K562 (cell line): ENCODE results near the gene SLC35D2. TPM values are rescaled to one million over a fixed set of nuclear protein-coding genes. Genes with fewer than 3 reads are reported as not detected.

Experiments used
- ATAC-seq: fragments of 200-7000 bp; cut with Tn5 transposase; 3 replicates; pipeline ENCODE4 v1.9.1; 2020; ENCODE audit warnings: moderate library complexity
- BruUV-seq: library from RNA; stranded (reverse); fragments of 400-500 nt; replicated peaks from 2 replicates; lab custom pipeline; 2021; lab: Mats Ljungman, UMichigan
- CTCF ChIA-PET: fragments of 300-600 bp; formaldehyde crosslinking; extraction: SDS; loops from one replicate; lab custom pipeline; 2021; ENCODE audit warnings: low intra/inter-chr PET ratio; lab: Yijun Ruan, JAX
- POLR2A ChIA-PET: fragments of 300-600, 350-650 bp; sonication (Branson Sonifier 250); formaldehyde crosslinking; extraction: SDS; loops from one replicate; lab custom pipeline; 2021; ENCODE audit warnings: antibody characterized with exemption, inconsistent platforms; lab: Yijun Ruan, JAX
- DNase-seq, 4 experiments: peaks; one replicate each; pipeline versions ENCODE4 v3.0.0 to v3.0.0-alpha.2; 2011 to 2018; ENCODE audit warnings: low spot score in 3 of 4, mixed read lengths in 3 of 4; ENCODE audit errors: extremely low read depth in 1 of 4
- FAIRE-seq: peaks from 2 replicates; lab custom pipeline; 2011; peaks lifted over from hg19 to GRCh38; lab: Jason Lieb, UNC
- H2AFZ ChIP-seq: 2 replicates; pipeline ENCODE4 v1.6.0; 2011; ENCODE audit warnings: low read depth, low read length, control low read depth, inconsistent platforms
- H3K27ac ChIP-seq: fragments of 200-600 bp; 3 replicates; pipeline ENCODE4 v1.8.0; 2011; ENCODE audit warnings: low read depth, mild to moderate bottlenecking, control low read depth, inconsistent platforms, low read length, moderate library complexity, mixed read lengths; ENCODE audit errors: extremely low read depth
- H3K27me3 ChIP-seq, 2 experiments: fragments of 300-600 bp in 1 of 2; 2 replicates in 1 of 2; 3 replicates in 1 of 2; pipeline versions ENCODE4 v1.6.0 to v1.8.0; 2011; ENCODE audit warnings: inconsistent platforms in 2 of 2, low read length in 2 of 2, mild to moderate bottlenecking in 1 of 2, mixed read lengths in 1 of 2, moderate library complexity in 1 of 2; ENCODE audit not compliant: control insufficient read depth in 2 of 2, insufficient read depth in 2 of 2
- H3K36me3 ChIP-seq: fragments of 300-600 bp; 3 replicates; pipeline ENCODE4 v1.8.0; 2011; ENCODE audit warnings: mild to moderate bottlenecking, low read length, inconsistent platforms; ENCODE audit not compliant: control insufficient read depth, insufficient read depth
- H3K4me1 ChIP-seq, 2 experiments: fragments of 200-600 bp in 1 of 2; replicated peaks in 1 of 2; 2 replicates in 1 of 2; 3 replicates in 1 of 2; pipeline versions ENCODE4 v1.5.1 to v1.8.0; 2011; ENCODE audit warnings: inconsistent platforms in 2 of 2, low read length in 2 of 2, mild to moderate bottlenecking in 1 of 2, mixed read lengths in 1 of 2, moderate library complexity in 1 of 2; ENCODE audit not compliant: control insufficient read depth in 2 of 2, insufficient read depth in 2 of 2
- H3K4me2 ChIP-seq: 2 replicates; pipeline ENCODE4 v1.6.1; 2011; ENCODE audit warnings: low read length, control low read depth, inconsistent platforms, mixed read lengths; ENCODE audit not compliant: insufficient read depth
- H3K4me3 ChIP-seq: fragments of 200-600 bp; sonication (generic), shearing (Covaris generic); 2 replicates; pipeline ENCODE4 v1.5.1; 2016; ENCODE audit warnings: control low read depth, inconsistent platforms
- H3K79me2 ChIP-seq: fragments of 200-600 bp; 3 replicates; pipeline ENCODE4 v1.8.0; 2011; ENCODE audit warnings: low read length, inconsistent platforms; ENCODE audit not compliant: control insufficient read depth, insufficient read depth
- H3K9ac ChIP-seq, 2 experiments: 2 replicates each; pipeline versions ENCODE4 v1.6.0 to v1.6.1; 2011; ENCODE audit warnings: low read depth in 2 of 2, low read length in 2 of 2, control low read depth in 1 of 2, inconsistent platforms in 1 of 2, mild to moderate bottlenecking in 1 of 2, mixed read lengths in 1 of 2; ENCODE audit not compliant: insufficient read depth in 1 of 2
- H3K9me1 ChIP-seq: one replicate; pipeline ENCODE4 v1.6.0; 2011; ENCODE audit warnings: inconsistent platforms, mild to moderate bottlenecking, low read length, moderate library complexity; ENCODE audit not compliant: control insufficient read depth, insufficient read depth
- H3K9me3 ChIP-seq: replicated peaks from 2 replicates; pipeline ENCODE4 v1.5.1; 2011; ENCODE audit warnings: low read depth, low read length, inconsistent platforms; ENCODE audit not compliant: control insufficient read depth, insufficient read depth
- H4K20me1 ChIP-seq: replicated peaks from 2 replicates; pipeline ENCODE4 v1.6.1; 2011; ENCODE audit warnings: low read length, inconsistent platforms, mixed read lengths; ENCODE audit not compliant: control insufficient read depth, insufficient read depth
- ARID1B ChIP-seq: fragments of 450-650 bp; IDR thresholded peaks from 2 replicates; pipeline ENCODE4 v1.6.1; 2016; ENCODE audit warnings: antibody characterized with exemption, mild to moderate bottlenecking, inconsistent platforms
- CBFA2T3 ChIP-seq: fragments of 450-650 bp; IDR thresholded peaks from 2 replicates; pipeline ENCODE4 v1.6.1; 2017
- CBFB ChIP-seq: sonication (generic); formaldehyde crosslinking; IDR thresholded peaks from 2 replicates; pipeline ENCODE4 v1.4.0; 2020; ENCODE audit warnings: mild to moderate bottlenecking, missing genetic modification reagents
- CBX8 ChIP-seq: fragments of 200-600 bp; sonication (generic); IDR thresholded peaks from 2 replicates; pipeline ENCODE4 v1.6.1; 2012; ENCODE audit warnings: borderline replicate concordance, mixed run types, low read depth, mild to moderate bottlenecking, moderate library complexity, mixed read lengths, low read length, control low read depth, inconsistent platforms; ENCODE audit not compliant: poor library complexity, severe bottlenecking; ENCODE audit errors: extremely low read depth
- LCOR ChIP-seq: sonication (generic); formaldehyde crosslinking; IDR thresholded peaks from 2 replicates; pipeline ENCODE4 v1.8.0; 2022; ENCODE audit warnings: mild to moderate bottlenecking, missing genetic modification reagents
- NFIC ChIP-seq: fragments of 450-650 bp; IDR thresholded peaks from 2 replicates; pipeline ENCODE4 v1.6.1; 2017; ENCODE audit warnings: mild to moderate bottlenecking, inconsistent platforms
- PRMT5 ChIP-seq: sonication (generic); formaldehyde crosslinking; IDR thresholded peaks from 2 replicates; pipeline ENCODE4 v1.5.0; 2020; ENCODE audit warnings: missing genetic modification reagents
- RBM14 ChIP-seq: fragments of 200-400 bp; formaldehyde crosslinking; IDR thresholded peaks from 2 replicates; pipeline ENCODE4 v1.6.1; 2018; ENCODE audit warnings: low read depth, mild to moderate bottlenecking, low read length, moderate library complexity, borderline replicate concordance; ENCODE audit not compliant: insufficient read depth
- SRSF9 ChIP-seq: fragments of 200-400 bp; formaldehyde crosslinking; IDR thresholded peaks from 2 replicates; pipeline ENCODE4 v1.6.1; 2017; ENCODE audit warnings: low read depth, low read length, borderline replicate concordance
- TAL1 ChIP-seq: fragments of 450-650 bp; IDR thresholded peaks from 2 replicates; pipeline ENCODE4 v1.6.1; 2016; ENCODE audit warnings: mild to moderate bottlenecking
- ZNF436 ChIP-seq: fragments of 250-450, 450-650 bp; sonication (Bioruptor Pico); formaldehyde crosslinking; IDR thresholded peaks from 2 replicates; pipeline ENCODE4 v1.7.0; 2020; ENCODE audit warnings: mild to moderate bottlenecking
- ZSCAN29 ChIP-seq: fragments of 450-650 bp; IDR thresholded peaks from 2 replicates; pipeline ENCODE4 v1.6.1; 2017
- WGBS: fragments of 100-300 bp; shearing (Covaris generic); methylation state at CpG from one replicate; pipeline ENCODE4 v1.1.6; 2016; ENCODE audit warnings: low coverage, mixed read lengths; ENCODE audit not compliant: insufficient coverage; ENCODE audit errors: missing lambda C conversion rate; 5-methylcytosine and 5-hydroxymethylcytosine counted together
- in situ Hi-C: fragments of 300-500 bp; cut with MboI; formaldehyde crosslinking; loops from 4 replicates; pipeline ENCODE4 v1.15.0; 2018; ENCODE audit warnings: inconsistent platforms, mixed read lengths
- intact Hi-C: fragments of 100-400 bp; cut with micrococcal nuclease; formaldehyde crosslinking; loops from 2 replicates; pipeline ENCODE4 v1.14.2; 2022
- polyA plus RNA-seq, 8 experiments: library from polyadenylated mRNA; depleted of rRNA in 4 of 8; stranded (reverse) in 5 of 8; unstranded in 3 of 8; fragments of >200 nt; fragmentation: Nextera tagmentation in 2 of 8; fragmentation: Illumina TruSeq in 1 of 8; extraction: Ambion mirVana in 2 of 8; extraction: Trizol in 1 of 8; gene quantifications; 2 replicates each; pipeline versions ENCODE4 v1.2.1 to v1.2.3, GENCODE V29; 2011 to 2014; ENCODE audit warnings: inconsistent platforms in 1 of 8, missing spikeins in 1 of 8
- total RNA-seq, 7 experiments: library from RNA; depleted of rRNA in 6 of 7; stranded (reverse); fragments of >200 nt in 6 of 7; fragmentation: Illumina TruSeq in 2 of 7; extraction: Trizol in 2 of 7; gene quantifications; 2 replicates each; pipeline versions ENCODE4 v1.2.1 to v1.2.3, GENCODE V29; 2011 to 2021; ENCODE audit warnings: low replicate concordance in 1 of 7
- TF ChIP-seq, protein P1 (sequence below): fragments of 450-650 bp; IDR thresholded peaks from one replicate; pipeline ENCODE4 v1.6.1; 2018; ENCODE audit warnings: mild to moderate bottlenecking, moderate library complexity; ENCODE audit not compliant: partially characterized antibody
- TF ChIP-seq, protein P2 (sequence below): fragments of 250-450 bp; sonication (Bioruptor Pico); IDR thresholded peaks from 2 replicates; pipeline ENCODE4 v1.8.0; 2021; ENCODE audit warnings: moderate library complexity, mild to moderate bottlenecking, inconsistent platforms
- TF ChIP-seq, protein P3 (sequence below), 2 experiments: fragments of 450-650 bp; IDR thresholded peaks; 2 replicates each; pipeline ENCODE4 v1.6.1; 2016
- TF ChIP-seq, protein P4 (sequence below), 2 experiments: IDR thresholded peaks; 2 replicates each; pipeline ENCODE4 v1.6.1; 2012; ENCODE audit warnings: improper control_type of control experiment in 2 of 2, low read depth in 2 of 2, low read length in 2 of 2, borderline replicate concordance in 1 of 2
- TF ChIP-seq, protein P5 (sequence below): sonication (generic); formaldehyde crosslinking; IDR thresholded peaks from 2 replicates; pipeline ENCODE4 v1.9.0; 2022; ENCODE audit warnings: mild to moderate bottlenecking, missing genetic modification reagents

SLC35D2 gene
- total and polyA plus RNA-seq, 9 of the 15 experiments (the other 6 are each of a cell fraction or from before 2014, with no cell fraction given) = 2.9 to 14.9 (median 11.7) TPM

DNA sequence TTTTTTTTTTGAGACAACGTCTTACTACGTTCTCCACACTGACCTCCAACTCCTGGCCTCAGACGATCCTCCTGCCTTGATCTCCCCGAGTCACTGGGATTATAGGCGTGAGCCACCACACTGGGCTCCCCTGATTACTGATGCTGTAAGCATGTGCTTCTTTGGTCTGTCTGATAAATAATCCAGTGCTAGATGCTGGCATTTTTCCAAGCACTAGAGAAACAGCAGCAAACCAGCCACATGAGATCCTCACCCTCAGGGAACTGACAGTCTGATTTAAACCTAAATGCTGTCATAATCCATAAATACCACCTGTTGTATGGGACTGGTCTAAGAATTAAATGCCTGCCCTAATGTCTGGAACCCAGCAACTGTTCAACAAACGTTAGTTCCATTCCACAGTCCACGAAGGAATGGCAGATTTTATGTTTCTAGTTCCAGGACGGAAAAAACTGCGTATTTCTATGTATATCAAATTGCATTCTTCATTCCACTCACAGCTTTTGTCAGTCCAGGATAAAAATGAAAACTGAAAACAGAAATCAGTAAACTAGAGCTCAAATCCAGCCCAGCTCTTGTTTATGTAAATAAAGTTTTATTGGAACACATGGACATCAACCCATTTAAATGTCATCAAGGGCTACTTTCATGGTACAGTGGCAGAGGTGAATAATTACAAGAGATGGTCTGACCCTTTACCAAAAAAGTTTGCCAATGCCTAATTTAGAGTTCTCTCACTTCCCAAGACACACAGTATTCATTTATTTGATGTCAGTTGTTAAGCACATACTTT, 20.1 kb downstream of the SLC35D2 start:
- ATAC-seq = no peak
- ChIA-PET POLR2A (no interaction called here), CTCF (no interaction called here)
- Histone ChIP-seq H3K4me2 (no peak overlapping the region), H4K20me1 (no peaks in the 10 kb centered on the region), H3K4me3 (no peak overlapping the region), H3K9ac (no peak overlapping the region; a peak in 1 of 4 replicates), H3K79me2 (no peaks in the 10 kb centered on the region), H3K27me3 (no peaks in the 10 kb centered on the region), H3K9me1 (no peaks in the 10 kb centered on the region), H3K9me3 (no peaks in the 10 kb centered on the region), H3K36me3 (no peaks in the 10 kb centered on the region), H3K27ac (no peak overlapping the region), H3K4me1 (no peaks in the 10 kb centered on the region; a peak in 1 of 5 replicates), H2AFZ (no peak overlapping the region)
- 62% methylated on average over 7 of the region's 9 CpGs for WGBS
- intact Hi-C loops (no loop called here), in situ Hi-C loops (no loop called here)
- peak in 1 of 4 experiments; percentile 34 for DNase-seq
- BruUV-seq = TSS peak; percentile 45
- FAIRE-seq = no peak
- TF ChIP-seq SRSF9 (no peak), ARID1B (0 out of 2 replicates have a peak, but pooled peaks have one; percentile 13), CBFA2T3 (peak; percentile 54), RBM14 (no peak), PRMT5 (no peak), TAL1 (peak; percentile 5; the same call in 1 of the 2 replicates), CBFB (no peak), ZSCAN29 (no peak), ZNF436 (no peak), LCOR (CRISPR knock-in tag) (no peak), NFIC (peak; percentile 67), CBX8 (no peak)
- TF ChIP-seq, protein P1, sequence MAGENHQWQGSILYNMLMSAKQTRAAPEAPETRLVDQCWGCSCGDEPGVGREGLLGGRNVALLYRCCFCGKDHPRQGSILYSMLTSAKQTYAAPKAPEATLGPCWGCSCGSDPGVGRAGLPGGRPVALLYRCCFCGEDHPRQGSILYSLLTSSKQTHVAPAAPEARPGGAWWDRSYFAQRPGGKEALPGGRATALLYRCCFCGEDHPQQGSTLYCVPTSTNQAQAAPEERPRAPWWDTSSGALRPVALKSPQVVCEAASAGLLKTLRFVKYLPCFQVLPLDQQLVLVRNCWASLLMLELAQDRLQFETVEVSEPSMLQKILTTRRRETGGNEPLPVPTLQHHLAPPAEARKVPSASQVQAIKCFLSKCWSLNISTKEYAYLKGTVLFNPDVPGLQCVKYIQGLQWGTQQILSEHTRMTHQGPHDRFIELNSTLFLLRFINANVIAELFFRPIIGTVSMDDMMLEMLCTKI = no peak
- TF ChIP-seq, protein P2, sequence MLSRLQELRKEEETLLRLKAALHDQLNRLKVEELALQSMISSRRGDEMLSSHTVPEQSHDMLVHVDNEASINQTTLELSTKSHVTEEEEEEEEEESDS (CRISPR knock-in tag) = no peak
- TF ChIP-seq, protein P3, sequence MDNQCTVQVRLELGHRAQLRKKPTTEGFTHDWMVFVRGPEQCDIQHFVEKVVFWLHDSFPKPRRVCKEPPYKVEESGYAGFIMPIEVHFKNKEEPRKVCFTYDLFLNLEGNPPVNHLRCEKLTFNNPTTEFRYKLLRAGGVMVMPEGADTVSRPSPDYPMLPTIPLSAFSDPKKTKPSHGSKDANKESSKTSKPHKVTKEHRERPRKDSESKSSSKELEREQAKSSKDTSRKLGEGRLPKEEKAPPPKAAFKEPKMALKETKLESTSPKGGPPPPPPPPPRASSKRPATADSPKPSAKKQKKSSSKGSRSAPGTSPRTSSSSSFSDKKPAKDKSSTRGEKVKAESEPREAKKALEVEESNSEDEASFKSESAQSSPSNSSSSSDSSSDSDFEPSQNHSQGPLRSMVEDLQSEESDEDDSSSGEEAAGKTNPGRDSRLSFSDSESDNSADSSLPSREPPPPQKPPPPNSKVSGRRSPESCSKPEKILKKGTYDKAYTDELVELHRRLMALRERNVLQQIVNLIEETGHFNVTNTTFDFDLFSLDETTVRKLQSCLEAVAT (IDR thresholded peaks at IDR 0.05) = no peak
- TF ChIP-seq, protein P4, sequence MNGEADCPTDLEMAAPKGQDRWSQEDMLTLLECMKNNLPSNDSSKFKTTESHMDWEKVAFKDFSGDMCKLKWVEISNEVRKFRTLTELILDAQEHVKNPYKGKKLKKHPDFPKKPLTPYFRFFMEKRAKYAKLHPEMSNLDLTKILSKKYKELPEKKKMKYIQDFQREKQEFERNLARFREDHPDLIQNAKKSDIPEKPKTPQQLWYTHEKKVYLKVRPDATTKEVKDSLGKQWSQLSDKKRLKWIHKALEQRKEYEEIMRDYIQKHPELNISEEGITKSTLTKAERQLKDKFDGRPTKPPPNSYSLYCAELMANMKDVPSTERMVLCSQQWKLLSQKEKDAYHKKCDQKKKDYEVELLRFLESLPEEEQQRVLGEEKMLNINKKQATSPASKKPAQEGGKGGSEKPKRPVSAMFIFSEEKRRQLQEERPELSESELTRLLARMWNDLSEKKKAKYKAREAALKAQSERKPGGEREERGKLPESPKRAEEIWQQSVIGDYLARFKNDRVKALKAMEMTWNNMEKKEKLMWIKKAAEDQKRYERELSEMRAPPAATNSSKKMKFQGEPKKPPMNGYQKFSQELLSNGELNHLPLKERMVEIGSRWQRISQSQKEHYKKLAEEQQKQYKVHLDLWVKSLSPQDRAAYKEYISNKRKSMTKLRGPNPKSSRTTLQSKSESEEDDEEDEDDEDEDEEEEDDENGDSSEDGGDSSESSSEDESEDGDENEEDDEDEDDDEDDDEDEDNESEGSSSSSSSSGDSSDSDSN (IDR thresholded peaks at IDR 0.05; ENCODE audit: borderline replicate concordance in 1 of 2, low read depth in 2 of 2, low read length in 2 of 2) = no peak
- TF ChIP-seq, protein P5, sequence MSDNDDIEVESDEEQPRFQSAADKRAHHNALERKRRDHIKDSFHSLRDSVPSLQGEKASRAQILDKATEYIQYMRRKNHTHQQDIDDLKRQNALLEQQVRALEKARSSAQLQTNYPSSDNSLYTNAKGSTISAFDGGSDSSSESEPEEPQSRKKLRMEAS (CRISPR knock-in tag) = no peak
